OCI-LY1 (cell line): ENCODE results near the gene HM13.

ENCODE experiments used
- CTCF ChIP-seq: fragments of 200-600 bp; sonication (generic), shearing (Covaris generic); IDR thresholded peaks from 2 replicates; pipeline ENCODE4 v1.5.1; 2017; ENCODE audit warnings: mild to moderate bottlenecking, antibody characterized with exemption, low read length, moderate library complexity, mixed read lengths
- EZH2 ChIP-seq: fragments of 200-600 bp; sonication (generic), shearing (Covaris generic); IDR thresholded peaks from 2 replicates; pipeline ENCODE4 v1.8.0; 2017; ENCODE audit warnings: borderline replicate concordance, mixed run types, mild to moderate bottlenecking, antibody characterized with exemption, low read length, moderate library complexity, mixed read lengths

GRCh38 chr20:31508517-31509244 lies 5.6 kb upstream of the HM13 start:
- TF ChIP-seq CTCF (no peak), EZH2 (no peak)
